GDM1 (cell line): Measurements from ENCODE around the gene VRK1.
A peak's percentile ranks its signal among the peaks of the same experiment; 100 is the strongest.
"Not testable (repeated sequence)": the region's sequence is repeated elsewhere in the genome, so short reads cannot be mapped to it uniquely, and the experiment has no call there.

Experiments
- DNase-seq: peaks from one replicate; lab custom pipeline; 2025; lab: John Stamatoyannopoulos, UW

Gene VRK1, protein sequence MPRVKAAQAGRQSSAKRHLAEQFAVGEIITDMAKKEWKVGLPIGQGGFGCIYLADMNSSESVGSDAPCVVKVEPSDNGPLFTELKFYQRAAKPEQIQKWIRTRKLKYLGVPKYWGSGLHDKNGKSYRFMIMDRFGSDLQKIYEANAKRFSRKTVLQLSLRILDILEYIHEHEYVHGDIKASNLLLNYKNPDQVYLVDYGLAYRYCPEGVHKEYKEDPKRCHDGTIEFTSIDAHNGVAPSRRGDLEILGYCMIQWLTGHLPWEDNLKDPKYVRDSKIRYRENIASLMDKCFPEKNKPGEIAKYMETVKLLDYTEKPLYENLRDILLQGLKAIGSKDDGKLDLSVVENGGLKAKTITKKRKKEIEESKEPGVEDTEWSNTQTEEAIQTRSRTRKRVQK

DNA sequence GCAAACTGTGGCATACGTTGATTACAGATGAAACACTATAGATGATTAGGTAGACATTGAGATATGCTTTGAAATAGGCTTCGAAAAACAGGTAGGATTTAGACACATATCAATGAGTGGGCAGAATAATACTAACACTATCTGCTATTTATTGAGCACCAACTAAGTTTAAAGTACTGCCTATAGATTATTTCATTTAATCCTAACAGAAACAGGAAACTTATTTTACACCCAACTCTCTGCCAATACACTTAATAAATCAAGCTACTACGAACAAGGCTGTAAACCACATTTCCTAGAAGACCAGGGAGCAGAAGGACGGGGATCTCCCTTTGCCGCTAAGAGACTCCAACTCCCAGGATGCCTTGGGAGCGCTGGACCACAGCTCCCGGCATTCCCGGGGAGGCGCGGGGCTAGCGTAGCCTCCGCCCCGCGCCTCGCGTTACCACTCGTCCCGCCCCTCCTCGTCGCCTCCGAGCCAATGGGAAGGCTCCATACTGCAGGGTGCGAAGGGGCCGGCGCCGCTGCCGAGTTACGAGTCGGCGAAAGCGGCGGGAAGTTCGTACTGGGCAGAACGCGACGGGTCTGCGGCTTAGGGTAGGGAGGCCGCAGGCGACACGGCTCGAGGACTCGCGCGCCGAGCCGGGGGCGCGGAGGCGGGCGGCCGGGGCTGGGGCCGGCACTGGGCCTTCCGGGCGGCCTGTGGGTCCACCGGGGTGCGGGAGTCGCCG is at the start of gene VRK1:
VRK1 (plus strand) TSS at position 532 of the 731 bp plus-strand sequence. CDS start 36,090 bp downstream, outside the sequence.
- peak; percentile 88 for DNase-seq

DNA sequence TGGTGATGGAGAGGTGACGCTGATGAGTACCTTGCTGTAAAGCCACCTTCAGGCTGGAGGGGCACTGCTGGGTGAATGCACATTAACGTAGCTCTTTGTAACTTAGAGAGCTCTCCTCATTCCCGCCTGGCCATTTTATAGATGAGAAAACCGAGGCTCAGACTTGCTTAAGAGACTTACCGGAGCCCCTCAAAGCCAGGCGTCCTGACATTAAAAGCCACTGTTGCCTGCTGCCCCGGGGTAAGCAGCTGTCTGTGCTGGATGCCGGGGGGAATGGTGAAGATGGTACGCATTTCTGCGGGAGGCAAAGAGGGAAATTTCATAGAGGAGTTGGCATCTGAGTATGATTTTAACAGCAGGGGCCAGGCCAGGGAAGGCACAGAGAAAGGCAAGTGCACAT is 49.6 kb upstream of the VRK1 start:
- DNase-seq = no peak

GRCh38 chr14:96748362-96748761 is 48.8 kb upstream of the VRK1 start:
- no peak for DNase-seq

DNA sequence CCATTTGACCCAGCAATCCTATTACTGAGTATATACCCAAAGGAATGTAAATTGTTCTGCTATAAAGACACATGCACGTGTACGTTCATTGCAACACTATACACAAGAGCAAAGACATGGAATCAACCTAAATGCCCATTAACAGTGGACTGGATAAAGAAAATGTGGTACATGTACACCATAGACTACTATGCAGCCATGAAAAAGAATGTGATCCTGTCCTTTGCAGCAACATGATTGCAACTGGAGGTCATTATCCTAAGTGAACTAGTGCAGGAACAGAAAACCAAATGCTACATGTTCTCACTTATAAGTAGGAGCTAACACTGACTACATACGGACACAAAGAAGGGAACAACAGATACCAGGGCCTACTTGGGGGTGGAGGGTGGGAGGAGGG is 45.7 kb upstream of the VRK1 start:
- no peak for DNase-seq

GRCh38 chr14:96752125-96752524 is 45.1 kb upstream of the VRK1 start:
- DNase-seq = no peak

- DNase-seq = no peak
Observed at GRCh38 chr14:96752594-96752993, 44.6 kb upstream of the VRK1 start.

DNA sequence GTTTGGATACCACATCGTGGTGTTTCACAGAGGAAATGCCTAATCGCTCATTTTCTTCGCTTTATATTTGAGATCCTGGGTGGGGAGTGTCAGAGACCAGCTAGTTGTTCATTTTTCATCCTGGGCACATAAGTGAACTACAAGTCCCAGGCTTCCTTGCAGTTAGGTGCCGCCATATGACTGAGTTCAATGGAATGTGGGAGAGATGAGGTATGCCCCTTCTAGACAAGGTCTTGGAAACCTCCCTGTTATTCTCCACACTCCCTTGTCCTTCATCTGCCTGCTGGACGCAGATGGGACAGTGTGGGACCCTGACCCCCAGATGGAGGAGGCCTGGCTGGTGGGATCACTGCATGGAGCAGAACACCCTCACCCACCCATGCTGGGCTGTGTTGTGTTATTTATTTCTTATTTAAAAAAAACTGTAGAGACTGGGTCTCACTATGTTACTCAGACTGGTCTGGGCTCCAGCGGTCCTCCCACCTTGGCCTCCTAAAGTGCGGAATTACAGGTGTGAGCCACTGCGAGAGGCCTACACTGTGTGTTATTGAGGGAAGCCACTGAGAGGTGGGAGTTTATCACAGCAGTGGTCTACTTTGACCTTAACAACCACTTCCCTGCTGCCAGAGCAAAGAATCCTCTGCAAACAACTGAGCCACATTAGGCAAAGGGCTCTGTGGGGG is 42.9 kb upstream of the VRK1 start:
- no peak for DNase-seq

GRCh38 chr14:96754845-96755184 is 42.4 kb upstream of the VRK1 start:
- DNase-seq = no peak

- DNase-seq = no peak
Observed at GRCh38 chr14:96756745-96757144, 40.4 kb upstream of the VRK1 start.

GRCh38 chr14:96757456-96757855 is 39.7 kb upstream of the VRK1 start:
- DNase-seq = no peak

- no peak for DNase-seq
Observed at GRCh38 chr14:96761066-96761465, 36.1 kb upstream of the VRK1 start.

DNA sequence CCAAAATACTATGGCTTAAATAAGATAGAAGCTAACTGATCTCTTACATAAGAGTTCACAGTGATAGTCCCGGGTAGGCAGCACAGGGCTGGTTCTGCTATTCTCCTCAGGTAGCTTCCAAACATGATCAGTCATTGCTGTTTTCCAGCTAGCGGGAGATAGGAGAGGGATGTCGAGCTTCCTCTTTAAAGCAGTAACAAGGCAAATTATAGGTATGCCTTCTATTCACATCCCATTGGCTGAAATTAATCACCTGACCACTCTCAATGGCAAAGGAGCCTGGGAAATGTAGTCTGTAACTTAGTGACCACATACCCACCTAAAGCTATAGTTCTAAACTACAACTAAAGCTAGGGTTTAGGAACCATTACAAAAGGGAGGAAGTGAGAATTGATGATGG is 34.5 kb upstream of the VRK1 start:
- DNase-seq = peak; percentile 23

- DNase-seq = no peak
Observed at GRCh38 chr14:96764012-96764411, 33.2 kb upstream of the VRK1 start.

DNA sequence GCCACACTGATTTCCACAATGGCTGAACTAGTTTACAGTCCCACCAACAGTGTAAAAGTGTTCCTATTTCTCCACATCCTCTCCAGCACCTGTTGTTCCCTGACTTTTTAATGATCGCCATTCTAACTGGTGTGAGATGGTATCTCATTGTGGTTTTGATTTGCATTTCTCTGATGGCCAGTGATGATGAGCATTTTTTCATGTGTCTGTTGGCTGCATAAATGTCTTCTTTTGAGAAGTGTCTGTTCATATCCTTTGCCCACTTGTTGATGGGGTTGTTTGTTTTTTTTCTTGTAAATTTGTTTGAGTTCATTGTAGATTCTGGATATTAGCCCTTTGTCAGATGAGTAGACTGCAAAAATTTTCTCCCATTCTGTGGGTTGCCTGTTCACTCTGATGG is 32.0 kb upstream of the VRK1 start:
- not testable (repeated sequence) for DNase-seq

DNA sequence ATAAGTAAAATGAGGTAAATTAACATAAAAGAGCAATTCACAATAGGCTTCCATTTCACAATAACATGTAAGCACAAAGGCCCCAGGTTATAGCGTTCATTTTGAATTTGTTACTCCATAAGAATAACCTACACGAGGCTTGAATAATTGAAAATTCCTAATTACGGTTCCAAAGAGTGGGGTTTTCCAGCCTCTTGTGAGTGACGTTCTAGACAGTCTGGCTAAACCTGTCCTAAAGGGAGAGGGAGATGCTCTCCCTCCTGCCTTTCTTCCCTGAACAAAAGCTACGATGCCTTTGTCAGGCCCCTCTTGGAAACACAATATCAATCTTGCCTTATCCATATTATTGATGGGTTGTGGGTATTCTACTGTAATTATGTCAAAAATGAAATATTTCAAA is 24.3 kb upstream of the VRK1 start:
- no peak for DNase-seq

DNA sequence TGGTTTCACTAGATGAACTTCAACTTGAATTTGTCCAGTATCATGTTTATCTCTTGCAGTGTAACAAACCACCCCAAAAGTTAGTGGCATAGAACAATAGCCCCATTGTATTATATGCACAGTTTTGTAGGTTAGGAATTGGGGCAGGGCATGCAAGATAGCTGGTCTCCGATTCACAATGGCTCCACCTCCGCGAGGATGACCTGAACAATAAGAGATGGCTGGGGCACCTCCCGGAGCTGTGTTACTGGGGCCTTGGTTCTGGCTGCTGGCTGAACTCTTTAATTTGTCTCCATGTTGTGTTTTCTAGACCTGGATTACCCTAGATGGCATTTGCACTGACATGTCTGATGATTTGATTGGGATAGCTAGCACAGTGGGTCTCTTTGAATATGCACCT is 20.4 kb upstream of the VRK1 start:
- no peak for DNase-seq

- DNase-seq = no peak
Observed at GRCh38 chr14:96780500-96780899, 16.7 kb upstream of the VRK1 start.

GRCh38 chr14:96781371-96781770 is 15.8 kb upstream of the VRK1 start:
- no peak for DNase-seq

DNA sequence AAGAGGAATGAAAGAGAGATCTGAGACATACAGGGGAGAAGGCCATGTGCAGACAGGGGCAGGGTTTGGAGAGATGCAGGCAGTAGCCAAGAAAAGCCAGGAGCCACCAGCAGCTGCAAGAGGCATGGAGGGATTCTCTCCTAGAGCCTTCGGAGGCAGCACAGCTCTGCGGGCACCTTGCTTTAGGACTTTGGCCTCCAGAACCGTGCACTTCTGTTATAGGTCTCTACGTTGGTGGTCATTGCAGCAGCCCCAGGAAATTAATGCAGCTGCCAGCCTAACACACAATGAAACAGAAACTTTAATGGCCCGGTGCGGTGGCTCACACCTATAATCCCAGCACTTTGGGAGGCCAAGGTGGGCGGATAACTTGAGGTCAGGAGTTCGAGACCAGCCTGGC is 14.7 kb upstream of the VRK1 start:
- DNase-seq = no peak

DNA sequence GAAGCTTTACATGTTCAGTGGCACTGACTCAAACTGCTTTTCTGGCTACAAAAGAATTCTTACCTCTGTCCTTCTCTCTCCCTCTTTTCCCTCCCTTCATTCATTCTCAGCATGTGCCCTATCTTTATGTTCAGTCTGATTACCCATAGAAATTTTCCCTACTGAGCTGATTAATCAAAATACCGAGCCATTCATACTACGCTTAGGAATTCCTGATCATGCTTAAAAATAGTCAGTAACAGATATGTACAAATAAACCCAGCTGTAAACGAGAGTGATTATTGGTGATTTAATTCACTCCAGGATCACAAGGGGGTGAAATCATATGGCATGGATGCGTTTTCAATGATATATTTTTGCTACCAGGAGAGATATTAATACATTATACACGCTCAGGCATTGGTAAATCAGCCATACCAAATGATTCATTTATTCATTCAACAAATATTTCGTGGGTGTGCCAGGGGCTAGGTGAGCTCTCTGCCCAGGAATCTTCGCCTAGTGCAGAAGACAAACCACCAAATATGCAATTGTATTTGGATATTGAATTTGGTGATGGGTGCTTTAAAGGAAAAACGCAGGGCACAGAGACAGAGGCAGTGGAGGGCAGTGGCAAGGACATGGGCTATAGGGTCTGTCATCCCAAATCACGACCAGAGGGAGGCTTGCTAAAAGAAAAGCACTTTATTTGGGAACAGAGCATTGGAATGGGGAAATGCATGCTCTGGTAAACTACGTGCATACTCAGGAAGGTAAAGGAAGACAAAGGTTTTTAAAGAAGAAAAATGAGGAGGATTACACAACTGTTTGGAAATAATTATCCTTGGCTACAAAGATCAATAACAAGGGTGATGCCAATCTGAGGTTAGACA is 13.9 kb upstream of the VRK1 start:
- no peak for DNase-seq

- no peak for DNase-seq
Observed at GRCh38 chr14:96783915-96784224, 13.3 kb upstream of the VRK1 start.

DNA sequence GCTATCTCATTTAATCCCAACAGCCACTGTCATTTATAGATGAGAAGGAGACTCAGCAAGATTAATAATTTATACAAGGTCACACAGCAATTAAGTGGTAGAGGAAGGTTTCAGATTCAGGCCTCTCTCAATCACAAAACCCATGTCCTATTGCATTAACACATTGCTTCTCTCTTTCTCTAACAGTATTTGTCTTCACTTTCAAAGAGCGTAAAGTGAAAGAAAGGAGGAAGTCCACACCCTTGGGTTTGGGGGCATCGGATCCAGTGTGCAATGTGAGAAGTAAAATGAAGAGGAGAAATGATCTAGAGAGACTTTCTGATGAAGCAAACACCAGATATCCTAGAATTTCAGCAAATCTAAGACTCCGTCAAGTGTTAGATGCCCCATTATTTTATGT is 7.0 kb upstream of the VRK1 start:
- DNase-seq = no peak
